Measurements from ENCODE around the gene SPATS2L.

GRCh38 chr2:200488169-200488568 lies 181.7 kb downstream of the SPATS2L start:
- TF ChIP-seq YY1 (IDR thresholded peaks at IDR 0.05; ENCODE audit: insufficient read depth, insufficient read length) (no peak), ZNF274 (IDR thresholded peaks at IDR 0.05; ENCODE audit: low read depth, low read length) (no peak), SUZ12 (IDR thresholded peaks at IDR 0.05; ENCODE audit: extremely low read depth, insufficient read depth, insufficient read length) (no peak)

Measured in NT2/D1 (cell line).